Measurements from ENCODE around the gene UNC13A. TPM values are rescaled to one million over a fixed set of nuclear protein-coding genes. Genes with fewer than 3 reads are reported as not detected.

UNC13A gene
- total RNA-seq, 1 experiment from 2014 or later, result 29.0 TPM

DNA sequence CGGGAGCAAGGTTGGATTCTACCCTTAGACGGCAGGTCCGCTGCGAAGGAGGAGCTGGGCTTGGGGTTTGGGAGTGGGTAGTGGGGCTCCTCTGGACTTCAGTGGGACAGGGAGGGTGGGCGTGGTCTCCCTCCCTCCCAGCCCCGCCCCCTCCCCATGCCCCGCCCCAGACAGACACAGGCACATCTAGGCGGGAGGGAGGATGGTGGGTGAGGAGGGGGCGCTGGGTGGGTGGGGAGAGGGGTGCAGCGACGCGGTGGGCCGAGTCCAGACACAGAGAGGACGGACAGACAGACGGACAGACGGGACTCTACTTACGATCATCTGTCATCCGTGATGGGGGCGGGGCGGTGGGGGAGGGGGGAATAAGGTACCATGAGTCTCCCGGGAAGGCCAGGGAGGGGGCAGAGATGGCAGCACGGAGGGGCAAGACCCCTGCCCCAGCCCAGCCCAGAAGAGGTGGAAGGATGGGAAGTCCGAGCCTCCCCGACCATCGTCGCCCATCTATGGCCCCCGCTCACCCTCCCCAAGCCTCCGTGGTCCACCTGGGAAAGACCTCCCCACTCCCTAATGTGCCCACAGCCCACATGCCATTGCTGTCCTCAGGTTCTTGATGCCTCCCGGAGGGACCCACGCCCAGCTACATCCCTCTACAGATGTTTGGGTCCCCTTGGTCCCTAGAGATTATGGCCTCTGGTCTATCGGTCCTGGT is 64.8 kb downstream of the UNC13A start:
- Histone ChIP-seq H3K79me2 (ENCODE audit: insufficient read depth, low read length) (no peaks in the 10 kb centered on the region), H3K9me3 (ENCODE audit: control insufficient read depth in 1 of 2, insufficient read depth in 1 of 2, low read depth in 1 of 2, low read length in 2 of 2) (no peaks in the 10 kb centered on the region; a peak in 1 of 4 replicates), H3K4me3 (replicated peaks in 1 of 2; ENCODE audit: low read depth in 1 of 2, low read length in 2 of 2) (no peak overlapping the region), H3K9ac (ENCODE audit: low read length) (no peak overlapping the region), H4K20me1 (ENCODE audit: insufficient read depth) (no peaks in the 10 kb centered on the region), H3K9me2 (ENCODE audit: insufficient read depth) (no peaks in the 10 kb centered on the region), H3K4me1 (ENCODE audit: control insufficient read depth in 1 of 2, insufficient read depth in 2 of 2, low read length in 2 of 2) (peaks cover 0 to 4% of the 10 kb centered on the region in 2 experiments; a peak in 1 of 4 replicates), H3K27ac (ENCODE audit: low read depth, low read length) (no peak overlapping the region), H3K4me2 (ENCODE audit: low read length) (no peak overlapping the region), H3K27me3 (ENCODE audit: insufficient read depth, low read length) (no peaks in the 10 kb centered on the region), H3K36me3 (ENCODE audit: control insufficient read depth in 1 of 2, insufficient read depth in 2 of 2, low read length in 2 of 2) (peaks cover 2 to 9% of the 10 kb centered on the region in 2 experiments; a peak in 1 of 4 replicates), H2AFZ (ENCODE audit: low read depth, low read length, poor library complexity, severe bottlenecking) (no peak overlapping the region)
- ChIA-PET RAD21 (ENCODE audit: low non-redundant PET in 1 of 2, low total read pairs in 2 of 2, uncharacterized antibody in 2 of 2, unreplicated experiment in 2 of 2) (interaction anchor here in 1 of 2 experiments (0.6 kb wide), 1 partner anchor 9 kb away, joined by 3 read pairs; no protein-coding TSS in a partner anchor), CTCF (no interaction called here), POLR2A (no interaction called here)
- no peak for TF ChIP-seq CEBPB (IDR thresholded peaks at IDR 0.05; ENCODE audit: low read depth)
- TF ChIP-seq, protein P1, sequence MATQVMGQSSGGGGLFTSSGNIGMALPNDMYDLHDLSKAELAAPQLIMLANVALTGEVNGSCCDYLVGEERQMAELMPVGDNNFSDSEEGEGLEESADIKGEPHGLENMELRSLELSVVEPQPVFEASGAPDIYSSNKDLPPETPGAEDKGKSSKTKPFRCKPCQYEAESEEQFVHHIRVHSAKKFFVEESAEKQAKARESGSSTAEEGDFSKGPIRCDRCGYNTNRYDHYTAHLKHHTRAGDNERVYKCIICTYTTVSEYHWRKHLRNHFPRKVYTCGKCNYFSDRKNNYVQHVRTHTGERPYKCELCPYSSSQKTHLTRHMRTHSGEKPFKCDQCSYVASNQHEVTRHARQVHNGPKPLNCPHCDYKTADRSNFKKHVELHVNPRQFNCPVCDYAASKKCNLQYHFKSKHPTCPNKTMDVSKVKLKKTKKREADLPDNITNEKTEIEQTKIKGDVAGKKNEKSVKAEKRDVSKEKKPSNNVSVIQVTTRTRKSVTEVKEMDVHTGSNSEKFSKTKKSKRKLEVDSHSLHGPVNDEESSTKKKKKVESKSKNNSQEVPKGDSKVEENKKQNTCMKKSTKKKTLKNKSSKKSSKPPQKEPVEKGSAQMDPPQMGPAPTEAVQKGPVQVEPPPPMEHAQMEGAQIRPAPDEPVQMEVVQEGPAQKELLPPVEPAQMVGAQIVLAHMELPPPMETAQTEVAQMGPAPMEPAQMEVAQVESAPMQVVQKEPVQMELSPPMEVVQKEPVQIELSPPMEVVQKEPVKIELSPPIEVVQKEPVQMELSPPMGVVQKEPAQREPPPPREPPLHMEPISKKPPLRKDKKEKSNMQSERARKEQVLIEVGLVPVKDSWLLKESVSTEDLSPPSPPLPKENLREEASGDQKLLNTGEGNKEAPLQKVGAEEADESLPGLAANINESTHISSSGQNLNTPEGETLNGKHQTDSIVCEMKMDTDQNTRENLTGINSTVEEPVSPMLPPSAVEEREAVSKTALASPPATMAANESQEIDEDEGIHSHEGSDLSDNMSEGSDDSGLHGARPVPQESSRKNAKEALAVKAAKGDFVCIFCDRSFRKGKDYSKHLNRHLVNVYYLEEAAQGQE (IDR thresholded peaks at IDR 0.05; ENCODE audit: low read depth), result no peak
- TF ChIP-seq, protein P2, sequence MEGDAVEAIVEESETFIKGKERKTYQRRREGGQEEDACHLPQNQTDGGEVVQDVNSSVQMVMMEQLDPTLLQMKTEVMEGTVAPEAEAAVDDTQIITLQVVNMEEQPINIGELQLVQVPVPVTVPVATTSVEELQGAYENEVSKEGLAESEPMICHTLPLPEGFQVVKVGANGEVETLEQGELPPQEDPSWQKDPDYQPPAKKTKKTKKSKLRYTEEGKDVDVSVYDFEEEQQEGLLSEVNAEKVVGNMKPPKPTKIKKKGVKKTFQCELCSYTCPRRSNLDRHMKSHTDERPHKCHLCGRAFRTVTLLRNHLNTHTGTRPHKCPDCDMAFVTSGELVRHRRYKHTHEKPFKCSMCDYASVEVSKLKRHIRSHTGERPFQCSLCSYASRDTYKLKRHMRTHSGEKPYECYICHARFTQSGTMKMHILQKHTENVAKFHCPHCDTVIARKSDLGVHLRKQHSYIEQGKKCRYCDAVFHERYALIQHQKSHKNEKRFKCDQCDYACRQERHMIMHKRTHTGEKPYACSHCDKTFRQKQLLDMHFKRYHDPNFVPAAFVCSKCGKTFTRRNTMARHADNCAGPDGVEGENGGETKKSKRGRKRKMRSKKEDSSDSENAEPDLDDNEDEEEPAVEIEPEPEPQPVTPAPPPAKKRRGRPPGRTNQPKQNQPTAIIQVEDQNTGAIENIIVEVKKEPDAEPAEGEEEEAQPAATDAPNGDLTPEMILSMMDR (IDR thresholded peaks at IDR 0.05 in 2 of 3, conservative IDR thresholded peaks at IDR 0.05 in 1 of 3; ENCODE audit: borderline replicate concordance in 1 of 3, insufficient read depth in 1 of 3, low read depth in 2 of 3, low read length in 2 of 3), result no peak
- TF ChIP-seq ZNF274 (IDR thresholded peaks at IDR 0.05; ENCODE audit: low read depth, low read length), result no peak
- no peak for TF ChIP-seq ZFX (IDR thresholded peaks at IDR 0.05)
- no peak for TF ChIP-seq EZH2 (IDR thresholded peaks at IDR 0.05)
- TF ChIP-seq FOSL1 (IDR thresholded peaks at IDR 0.05; ENCODE audit: low read depth), result no peak
- no peak for TF ChIP-seq POLR2A (IDR thresholded peaks at IDR 0.05; ENCODE audit: borderline replicate concordance, extremely low read depth, insufficient read depth, insufficient read length)
- no peak for TF ChIP-seq EGR1 (IDR thresholded peaks at IDR 0.05; ENCODE audit: low read depth)
- no peak for TF ChIP-seq RAD21 (IDR thresholded peaks at IDR 0.05; ENCODE audit: low read depth)
- no peak for ATAC-seq
- BruUV-seq (replicated peaks), result no TSS peak
- no peak for DNase-seq (ENCODE audit: low read depth, low spot score)
- intact Hi-C loops (cut with micrococcal nuclease), result no loop called here

Data from HCT116 (cell line).